ENCODE measurements around the gene ESRRG. TPM values are rescaled to one million over a fixed set of nuclear protein-coding genes. Genes with fewer than 3 reads are reported as not detected.
A peak's percentile ranks its signal among the peaks of the same experiment; 100 is the strongest.

Gene ESRRG
- total and polyA plus RNA-seq, 2 of the 8 experiments (the other 6 are each of a cell fraction or from before 2014, with no cell fraction given), result 0.59 to 1.4 TPM

- H3K9me3 ChIP-seq (ENCODE audit: insufficient read depth in 2 of 2, low read depth in 1 of 2, low read length in 1 of 2), result no peaks in the 10 kb centered on the region
- H3K4ac ChIP-seq (replicated peaks; ENCODE audit: insufficient read length, low read depth, low read length), result no peak overlapping the region
- no peak overlapping the region for H3K56ac ChIP-seq (replicated peaks; ENCODE audit: insufficient read length, low read depth, low read length)
- no peaks in the 10 kb centered on the region for H3K79me1 ChIP-seq (ENCODE audit: low read depth, low read length)
- no peak overlapping the region for H3K4me3 ChIP-seq (ENCODE audit: extremely low read depth in 1 of 4, insufficient read depth in 2 of 4, low read depth in 3 of 4, low read length in 4 of 4)
- H2BK120ac ChIP-seq (replicated peaks; ENCODE audit: low read depth, low read length), result no peak overlapping the region
- H2AFZ ChIP-seq (ENCODE audit: low read length), result no peak overlapping the region
- no peaks in the 10 kb centered on the region for H3K36me3 ChIP-seq (ENCODE audit: control insufficient read depth in 2 of 4, insufficient read depth in 4 of 4, low read length in 3 of 4)
- H2BK20ac ChIP-seq (ENCODE audit: low read length), result no peak overlapping the region
- no peak overlapping the region for H3K23ac ChIP-seq (ENCODE audit: insufficient read length)
- no peak overlapping the region for H4K5ac ChIP-seq (ENCODE audit: insufficient read length, low read depth, low read length)
- ChIA-PET CTCF (ENCODE audit: partially characterized antibody) (interaction anchor here (2.9 kb wide), 1 partner anchor 252 kb away, joined by 16 read pairs; no protein-coding TSS in a partner anchor), POLR2A (ENCODE audit: partially characterized antibody) (no interaction called here)
- H2BK15ac ChIP-seq (ENCODE audit: low read length), result no peak overlapping the region
- peak; percentile 77 to 81 for TF ChIP-seq RAD21 (IDR thresholded peaks at IDR 0.05 in 1 of 2, conservative IDR thresholded peaks at IDR 0.05 in 1 of 2; ENCODE audit: low read depth in 2 of 2, low read length in 2 of 2)
- peak; percentile 25 to 57 (median 49) for TF ChIP-seq CTCF (IDR thresholded peaks at IDR 0.05; ENCODE audit: control extremely low read depth in 1 of 3, insufficient read depth in 1 of 3, low read depth in 1 of 3, low read length in 3 of 3)
- no peak for TF ChIP-seq SP2 (IDR thresholded peaks at IDR 0.05; ENCODE audit: low read length)
- no peak for TF ChIP-seq SUZ12 (IDR thresholded peaks at IDR 0.05; ENCODE audit: low read length)
- TF ChIP-seq TCF12 (IDR thresholded peaks at IDR 0.05; ENCODE audit: low read depth, low read length), result no peak
- TF ChIP-seq SP4 (IDR thresholded peaks at IDR 0.05; ENCODE audit: low read length), result no peak
- no peak overlapping the region for H2AK5ac ChIP-seq (ENCODE audit: low read depth, low read length)
- no peaks in the 10 kb centered on the region for H3K4me1 ChIP-seq (replicated peaks in 1 of 4; ENCODE audit: control insufficient read depth in 3 of 4, insufficient read depth in 4 of 4, low read length in 3 of 4)
- H3K4me2 ChIP-seq (ENCODE audit: insufficient read depth in 1 of 2, low read depth in 2 of 2, low read length in 2 of 2), result no peak overlapping the region
- no peaks in the 10 kb centered on the region for H3K27me3 ChIP-seq (replicated peaks in 1 of 4; ENCODE audit: control insufficient read depth in 3 of 4, extremely low read depth in 1 of 4, insufficient read depth in 3 of 4, low read length in 3 of 4)
- H4K91ac ChIP-seq (replicated peaks; ENCODE audit: insufficient read length, low read length), result no peak overlapping the region
- H3K27ac ChIP-seq (ENCODE audit: low read depth, low read length), result no peak overlapping the region
- no peak overlapping the region for H3K9ac ChIP-seq (replicated peaks in 1 of 4; ENCODE audit: extremely low read depth in 1 of 4, low read depth in 3 of 4, low read length in 3 of 4)
- DNase-seq (ENCODE audit: low read depth in 1 of 2, low spot score in 2 of 2) (no peak), FAIRE-seq (no peak)
- whole genome bisulfite sequencing, 2 experiments (ENCODE audit: extremely low coverage in 1 of 2, insufficient coverage in 1 of 2, insufficient read length in 1 of 2, insufficient replicate concordance in 2 of 2, low coverage in 1 of 2, low lambda C conversion rate in 2 of 2, missing lambda C conversion rate in 1 of 2), result 79% methylated on average over 3 of the region's 3 CpGs; no CpG with 5 or more reads in 1 of the 2 experiments
- H3K14ac ChIP-seq (ENCODE audit: insufficient read length), result no peak overlapping the region
- no peak overlapping the region for H2BK5ac ChIP-seq (ENCODE audit: low read depth, low read length)
- no peaks in the 10 kb centered on the region for H3K23me2 ChIP-seq (ENCODE audit: low read depth, low read length)
- H4K20me1 ChIP-seq (replicated peaks in 1 of 2; ENCODE audit: control insufficient read depth in 1 of 2, insufficient read depth in 2 of 2, low read length in 2 of 2), result no peaks in the 10 kb centered on the region
- no peaks in the 10 kb centered on the region for H3K79me2 ChIP-seq (ENCODE audit: control insufficient read depth in 1 of 2, insufficient read depth in 2 of 2, low read length in 2 of 2)
- H3K18ac ChIP-seq (ENCODE audit: extremely low read depth, low read length), result no peak overlapping the region
- no peak overlapping the region for H4K8ac ChIP-seq (ENCODE audit: extremely low read depth, insufficient read depth, low read length)
- no peak overlapping the region for H2BK12ac ChIP-seq (ENCODE audit: low read depth, low read length)
Measured at GRCh38 chr1:216562383-216562782, 160.8 kb downstream of the ESRRG start.

Data from H1 (cell line).